K562 (cell line): ENCODE results near the gene TXNRD2. TPM values are rescaled to one million over a fixed set of nuclear protein-coding genes. Genes with fewer than 3 reads are reported as not detected.
A peak's percentile ranks its signal among the peaks of the same experiment; 100 is the strongest.

ENCODE experiments used
- CREM ChIP-seq: IDR thresholded peaks from 2 replicates; pipeline ENCODE4 v1.6.1; 2014; ENCODE audit warnings: antibody characterized with exemption, low read depth
- E2F1 ChIP-seq: sonication (generic); formaldehyde crosslinking; IDR thresholded peaks from 2 replicates; pipeline ENCODE4 v1.8.1; 2023; ENCODE audit warnings: mild to moderate bottlenecking, missing genetic modification reagents, moderate library complexity
- E2F6 ChIP-seq, 2 experiments: IDR thresholded peaks; 2 replicates each; pipeline ENCODE4 v1.6.1; 2011; ENCODE audit warnings: borderline replicate concordance in 1 of 2, control low read depth in 1 of 2, low read depth in 1 of 2, low read length in 1 of 2, mild to moderate bottlenecking in 1 of 2, mixed read lengths in 1 of 2, moderate library complexity in 1 of 2; ENCODE audit not compliant: insufficient read depth in 1 of 2, insufficient read length in 1 of 2, poor library complexity in 1 of 2, severe bottlenecking in 1 of 2; ENCODE audit errors: extremely low read depth in 1 of 2
- EP300 ChIP-seq: IDR thresholded peaks from 2 replicates; pipeline ENCODE4 v1.6.1; 2012; ENCODE audit warnings: low read length, improper control_type of control experiment
- NR4A1 ChIP-seq, 2 experiments: fragments of 250-450 bp in 1 of 2; fragments of 450-650 bp in 1 of 2; sonication (Bioruptor Pico) in 1 of 2; IDR thresholded peaks; 2 replicates each; pipeline versions ENCODE4 v1.4.0 to v1.6.1; 2016 to 2020; ENCODE audit warnings: mild to moderate bottlenecking in 2 of 2, missing compliant biosample characterization in 1 of 2, missing genetic modification characterization in 1 of 2, moderate library complexity in 1 of 2
- PRMT5 ChIP-seq: sonication (generic); formaldehyde crosslinking; IDR thresholded peaks from 2 replicates; pipeline ENCODE4 v1.5.0; 2020; ENCODE audit warnings: missing genetic modification reagents
- SLC30A9 ChIP-seq: fragments of 250-450 bp; sonication (Bioruptor Pico); IDR thresholded peaks from 2 replicates; pipeline ENCODE4 v1.8.0; 2022; ENCODE audit warnings: mild to moderate bottlenecking, moderate library complexity
- SUPT5H ChIP-seq: fragments of 450-650 bp; IDR thresholded peaks from 2 replicates; pipeline ENCODE4 v1.6.1; 2016
- TSC22D4 ChIP-seq: fragments of 450-650 bp; IDR thresholded peaks from 2 replicates; pipeline ENCODE4 v1.6.1; 2016; ENCODE audit warnings: missing genetic modification characterization, missing biosample characterization, control low read depth
- ZNF134 ChIP-seq: fragments of 250-450 bp; sonication (Bioruptor Pico); conservative IDR thresholded peaks from 2 replicates; pipeline ENCODE4 v1.4.0; 2020
- ZNF57 ChIP-seq: fragments of 450-650 bp; formaldehyde crosslinking; IDR thresholded peaks from 2 replicates; pipeline ENCODE4 v1.4.0; 2020; ENCODE audit warnings: mild to moderate bottlenecking, moderate library complexity
- polyA plus RNA-seq, 8 experiments: library from polyadenylated mRNA; depleted of rRNA in 4 of 8; stranded (reverse) in 5 of 8; unstranded in 3 of 8; fragments of >200 nt; fragmentation: Nextera tagmentation in 2 of 8; fragmentation: Illumina TruSeq in 1 of 8; extraction: Ambion mirVana in 2 of 8; extraction: Trizol in 1 of 8; gene quantifications; 2 replicates each; pipeline versions ENCODE4 v1.2.1 to v1.2.3, GENCODE V29; 2011 to 2014; ENCODE audit warnings: inconsistent platforms in 1 of 8, missing spikeins in 1 of 8
- total RNA-seq, 7 experiments: library from RNA; depleted of rRNA in 6 of 7; stranded (reverse); fragments of >200 nt in 6 of 7; fragmentation: Illumina TruSeq in 2 of 7; extraction: Trizol in 2 of 7; gene quantifications; 2 replicates each; pipeline versions ENCODE4 v1.2.1 to v1.2.3, GENCODE V29; 2011 to 2021; ENCODE audit warnings: low replicate concordance in 1 of 7
- TF ChIP-seq, protein P1 (sequence below): fragments of 450-650 bp; formaldehyde crosslinking; IDR thresholded peaks from 2 replicates; pipeline ENCODE4 v1.4.0; 2022; ENCODE audit warnings: missing genetic modification characterization
- TF ChIP-seq, protein P2 (sequence below): sonication (generic); formaldehyde crosslinking; IDR thresholded peaks from 2 replicates; pipeline ENCODE4 v1.8.0; 2022; ENCODE audit warnings: mild to moderate bottlenecking, missing genetic modification reagents
- TF ChIP-seq, protein P3 (sequence below): fragments of 250-450 bp; sonication (Bioruptor Pico); IDR thresholded peaks from 2 replicates; pipeline ENCODE4 v1.8.0; 2021; ENCODE audit warnings: moderate library complexity, mild to moderate bottlenecking, inconsistent platforms

Gene TXNRD2
- total and polyA plus RNA-seq, 9 of the 15 experiments (the other 6 are each of a cell fraction or from before 2014, with no cell fraction given) = 3.3 to 80.2 (median 49.4) TPM

DNA sequence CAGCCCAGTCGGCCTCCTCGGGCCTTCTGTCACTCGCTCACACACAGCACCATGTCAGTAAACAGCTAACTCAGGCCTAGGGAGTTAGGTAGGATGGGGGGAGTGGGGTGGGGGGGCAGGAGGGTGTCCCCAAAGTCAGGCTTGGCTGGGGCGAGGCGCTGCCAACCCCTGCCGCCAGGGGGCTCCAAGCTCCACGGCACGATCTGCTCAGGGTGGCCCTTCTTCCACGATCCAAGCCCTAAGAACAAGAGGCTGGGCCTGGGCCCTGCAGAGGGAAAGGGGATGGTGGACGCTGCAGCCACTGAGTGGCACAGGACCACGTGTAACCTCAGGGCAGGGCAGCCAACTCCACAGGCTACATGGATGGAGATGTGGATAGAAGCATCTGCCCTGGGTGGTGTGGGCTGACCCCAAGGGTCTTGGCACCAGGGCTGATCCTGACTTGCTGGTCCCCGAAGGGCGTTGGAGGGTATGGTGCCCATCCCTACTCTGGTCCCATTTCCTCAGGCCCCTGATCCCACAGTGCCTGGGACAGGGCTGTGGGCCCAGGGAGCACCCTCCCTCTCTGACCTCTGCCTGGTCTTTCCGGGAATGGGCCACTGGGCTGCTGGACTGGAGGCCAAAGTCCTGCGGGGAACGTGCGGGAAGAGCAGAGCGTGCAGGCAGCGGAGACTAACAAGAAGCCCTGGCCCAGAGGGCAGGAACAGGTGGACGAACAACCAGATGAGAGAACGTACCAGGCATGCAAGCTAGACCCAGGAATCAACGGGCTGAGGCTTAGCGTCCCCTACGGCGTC is 29.1 kb upstream of the TXNRD2 start (continued):
- peak in 1 of 2 experiments; percentile 12 for TF ChIP-seq E2F6 (IDR thresholded peaks at IDR 0.05; ENCODE audit: borderline replicate concordance in 1 of 2, extremely low read depth in 1 of 2, insufficient read depth in 1 of 2, insufficient read length in 1 of 2, low read depth in 1 of 2, low read length in 1 of 2, poor library complexity in 1 of 2, severe bottlenecking in 1 of 2)
- TF ChIP-seq NR4A1 (CRISPR knock-in tag; IDR thresholded peaks at IDR 0.05) = 0 out of 2 replicates have a peak, but pooled peaks have one; percentile 28
- TF ChIP-seq NR4A1 (tag; IDR thresholded peaks at IDR 0.05) = no peak
- TF ChIP-seq EP300 = peak; percentile 28; the same call in 1 of the 2 replicates
- TF ChIP-seq, protein P1, sequence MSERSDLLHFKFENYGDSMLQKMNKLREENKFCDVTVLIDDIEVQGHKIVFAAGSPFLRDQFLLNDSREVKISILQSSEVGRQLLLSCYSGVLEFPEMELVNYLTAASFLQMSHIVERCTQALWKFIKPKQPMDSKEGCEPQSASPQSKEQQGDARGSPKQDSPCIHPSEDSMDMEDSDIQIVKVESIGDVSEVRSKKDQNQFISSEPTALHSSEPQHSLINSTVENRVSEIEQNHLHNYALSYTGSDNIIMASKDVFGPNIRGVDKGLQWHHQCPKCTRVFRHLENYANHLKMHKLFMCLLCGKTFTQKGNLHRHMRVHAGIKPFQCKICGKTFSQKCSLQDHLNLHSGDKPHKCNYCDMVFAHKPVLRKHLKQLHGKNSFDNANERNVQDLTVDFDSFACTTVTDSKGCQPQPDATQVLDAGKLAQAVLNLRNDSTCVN (CRISPR knock-in tag) = no peak; the same call in 1 of the 2 replicates
- TF ChIP-seq ZNF57 (CRISPR knock-in tag) = peak; percentile 50; the same call in 1 of the 2 replicates
- TF ChIP-seq SLC30A9 (CRISPR knock-in tag) = no peak
- no peak for TF ChIP-seq TSC22D4
- no peak for TF ChIP-seq ZNF134
- no peak for TF ChIP-seq PRMT5 (CRISPR knock-in tag)
- TF ChIP-seq, protein P2, sequence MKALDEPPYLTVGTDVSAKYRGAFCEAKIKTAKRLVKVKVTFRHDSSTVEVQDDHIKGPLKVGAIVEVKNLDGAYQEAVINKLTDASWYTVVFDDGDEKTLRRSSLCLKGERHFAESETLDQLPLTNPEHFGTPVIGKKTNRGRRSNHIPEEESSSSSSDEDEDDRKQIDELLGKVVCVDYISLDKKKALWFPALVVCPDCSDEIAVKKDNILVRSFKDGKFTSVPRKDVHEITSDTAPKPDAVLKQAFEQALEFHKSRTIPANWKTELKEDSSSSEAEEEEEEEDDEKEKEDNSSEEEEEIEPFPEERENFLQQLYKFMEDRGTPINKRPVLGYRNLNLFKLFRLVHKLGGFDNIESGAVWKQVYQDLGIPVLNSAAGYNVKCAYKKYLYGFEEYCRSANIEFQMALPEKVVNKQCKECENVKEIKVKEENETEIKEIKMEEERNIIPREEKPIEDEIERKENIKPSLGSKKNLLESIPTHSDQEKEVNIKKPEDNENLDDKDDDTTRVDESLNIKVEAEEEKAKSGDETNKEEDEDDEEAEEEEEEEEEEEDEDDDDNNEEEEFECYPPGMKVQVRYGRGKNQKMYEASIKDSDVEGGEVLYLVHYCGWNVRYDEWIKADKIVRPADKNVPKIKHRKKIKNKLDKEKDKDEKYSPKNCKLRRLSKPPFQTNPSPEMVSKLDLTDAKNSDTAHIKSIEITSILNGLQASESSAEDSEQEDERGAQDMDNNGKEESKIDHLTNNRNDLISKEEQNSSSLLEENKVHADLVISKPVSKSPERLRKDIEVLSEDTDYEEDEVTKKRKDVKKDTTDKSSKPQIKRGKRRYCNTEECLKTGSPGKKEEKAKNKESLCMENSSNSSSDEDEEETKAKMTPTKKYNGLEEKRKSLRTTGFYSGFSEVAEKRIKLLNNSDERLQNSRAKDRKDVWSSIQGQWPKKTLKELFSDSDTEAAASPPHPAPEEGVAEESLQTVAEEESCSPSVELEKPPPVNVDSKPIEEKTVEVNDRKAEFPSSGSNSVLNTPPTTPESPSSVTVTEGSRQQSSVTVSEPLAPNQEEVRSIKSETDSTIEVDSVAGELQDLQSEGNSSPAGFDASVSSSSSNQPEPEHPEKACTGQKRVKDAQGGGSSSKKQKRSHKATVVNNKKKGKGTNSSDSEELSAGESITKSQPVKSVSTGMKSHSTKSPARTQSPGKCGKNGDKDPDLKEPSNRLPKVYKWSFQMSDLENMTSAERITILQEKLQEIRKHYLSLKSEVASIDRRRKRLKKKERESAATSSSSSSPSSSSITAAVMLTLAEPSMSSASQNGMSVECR (CRISPR knock-in tag) = no peak
- peak; percentile 58; the same call in 1 of the 2 replicates for TF ChIP-seq SUPT5H
- TF ChIP-seq, protein P3, sequence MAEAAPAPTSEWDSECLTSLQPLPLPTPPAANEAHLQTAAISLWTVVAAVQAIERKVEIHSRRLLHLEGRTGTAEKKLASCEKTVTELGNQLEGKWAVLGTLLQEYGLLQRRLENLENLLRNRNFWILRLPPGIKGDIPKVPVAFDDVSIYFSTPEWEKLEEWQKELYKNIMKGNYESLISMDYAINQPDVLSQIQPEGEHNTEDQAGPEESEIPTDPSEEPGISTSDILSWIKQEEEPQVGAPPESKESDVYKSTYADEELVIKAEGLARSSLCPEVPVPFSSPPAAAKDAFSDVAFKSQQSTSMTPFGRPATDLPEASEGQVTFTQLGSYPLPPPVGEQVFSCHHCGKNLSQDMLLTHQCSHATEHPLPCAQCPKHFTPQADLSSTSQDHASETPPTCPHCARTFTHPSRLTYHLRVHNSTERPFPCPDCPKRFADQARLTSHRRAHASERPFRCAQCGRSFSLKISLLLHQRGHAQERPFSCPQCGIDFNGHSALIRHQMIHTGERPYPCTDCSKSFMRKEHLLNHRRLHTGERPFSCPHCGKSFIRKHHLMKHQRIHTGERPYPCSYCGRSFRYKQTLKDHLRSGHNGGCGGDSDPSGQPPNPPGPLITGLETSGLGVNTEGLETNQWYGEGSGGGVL (CRISPR knock-in tag) = no peak
- TF ChIP-seq CREM = peak; percentile 68
- TF ChIP-seq E2F1 (CRISPR knock-in tag) = no peak; the same call in 1 of the 2 replicates
